A172 (cell line): ENCODE measurements around the gene CCDC47. TPM values are rescaled to one million over a fixed set of nuclear protein-coding genes. Genes with fewer than 3 reads are reported as not detected.
A peak's percentile ranks its signal among the peaks of the same experiment; 100 is the strongest.

ENCODE experiments used
- DNase-seq: peaks from one replicate; pipeline ENCODE4 v3.0.0-alpha.2; 2015; ENCODE audit warnings: low spot score
- total RNA-seq: library from RNA; depleted of rRNA; stranded (reverse); fragments of >200 nt; shearing (Covaris generic); gene quantifications from 2 replicates; pipeline ENCODE4 v1.2.3, GENCODE V29; 2014

CCDC47 gene
- total RNA-seq, 1 experiment from 2014 or later = 78.3 TPM

GRCh38 chr17:63785556-63785955, 12.2 kb upstream of the CCDC47 start:
- no peak for DNase-seq

- DNase-seq = no peak
Observed at GRCh38 chr17:63783522-63783921, 10.1 kb upstream of the CCDC47 start.

GRCh38 chr17:63780928-63781327, 7.5 kb upstream of the CCDC47 start:
- DNase-seq = no peak

GRCh38 chr17:63780507-63780906, 7.1 kb upstream of the CCDC47 start:
- no peak for DNase-seq

- DNase-seq = no peak
Observed at GRCh38 chr17:63775420-63775819, 2.0 kb upstream of the CCDC47 start.

GRCh38 chr17:63774969-63775265, 1.5 kb upstream of the CCDC47 start:
- no peak for DNase-seq

- peak; percentile 25 for DNase-seq
Observed at GRCh38 chr17:63774141-63774968, 958 bp upstream of the CCDC47 start, which contains the start of gene DDX42. Gene DDX42 (plus strand): TSS chr17:63774170. CDS start chr17:63787050, 12,880 bp downstream.

- no peak for DNase-seq
Observed at GRCh38 chr17:63772801-63773271, 561 bp downstream of the CCDC47 start.

- no peak for DNase-seq
Observed at GRCh38 chr17:63768433-63768832, 5.0 kb downstream of the CCDC47 start.

GRCh38 chr17:63766754-63767153, 6.6 kb downstream of the CCDC47 start:
- DNase-seq = no peak

GRCh38 chr17:63764716-63765115, 8.7 kb downstream of the CCDC47 start:
- no peak for DNase-seq

GRCh38 chr17:63762161-63763078, 11.0 kb downstream of the CCDC47 start:
- DNase-seq = no peak

GRCh38 chr17:63760771-63761539, 12.4 kb downstream of the CCDC47 start:
- no peak for DNase-seq

- DNase-seq = no peak
Observed at GRCh38 chr17:63758428-63758827, 15.0 kb downstream of the CCDC47 start.

GRCh38 chr17:63754046-63754445, 19.4 kb downstream of the CCDC47 start:
- no peak for DNase-seq

GRCh38 chr17:63753215-63753614, 20.2 kb downstream of the CCDC47 start:
- DNase-seq = no peak

- DNase-seq = no peak
Observed at GRCh38 chr17:63752707-63753106, 20.7 kb downstream of the CCDC47 start.

GRCh38 chr17:63751806-63752205, 21.6 kb downstream of the CCDC47 start:
- no peak for DNase-seq

- DNase-seq = peak; percentile 98
Observed at GRCh38 chr17:63741408-63742173, 31.8 kb downstream of the CCDC47 start, which contains the start of gene STRADA. Gene STRADA (minus strand): TSS chr17:63741799. CDS start chr17:63728369, 13,430 bp downstream.

- no peak for DNase-seq
Observed at GRCh38 chr17:63741143-63741407, 32.3 kb downstream of the CCDC47 start.

- DNase-seq = peak; percentile 21
Observed at GRCh38 chr17:63740464-63741142, 32.8 kb downstream of the CCDC47 start.
